ENCODE measurements around the gene PTPRQ.
"Not testable (repeated sequence)": the region's sequence is repeated elsewhere in the genome, so short reads cannot be mapped to it uniquely, and the experiment has no call there.

Gene PTPRQ, protein sequence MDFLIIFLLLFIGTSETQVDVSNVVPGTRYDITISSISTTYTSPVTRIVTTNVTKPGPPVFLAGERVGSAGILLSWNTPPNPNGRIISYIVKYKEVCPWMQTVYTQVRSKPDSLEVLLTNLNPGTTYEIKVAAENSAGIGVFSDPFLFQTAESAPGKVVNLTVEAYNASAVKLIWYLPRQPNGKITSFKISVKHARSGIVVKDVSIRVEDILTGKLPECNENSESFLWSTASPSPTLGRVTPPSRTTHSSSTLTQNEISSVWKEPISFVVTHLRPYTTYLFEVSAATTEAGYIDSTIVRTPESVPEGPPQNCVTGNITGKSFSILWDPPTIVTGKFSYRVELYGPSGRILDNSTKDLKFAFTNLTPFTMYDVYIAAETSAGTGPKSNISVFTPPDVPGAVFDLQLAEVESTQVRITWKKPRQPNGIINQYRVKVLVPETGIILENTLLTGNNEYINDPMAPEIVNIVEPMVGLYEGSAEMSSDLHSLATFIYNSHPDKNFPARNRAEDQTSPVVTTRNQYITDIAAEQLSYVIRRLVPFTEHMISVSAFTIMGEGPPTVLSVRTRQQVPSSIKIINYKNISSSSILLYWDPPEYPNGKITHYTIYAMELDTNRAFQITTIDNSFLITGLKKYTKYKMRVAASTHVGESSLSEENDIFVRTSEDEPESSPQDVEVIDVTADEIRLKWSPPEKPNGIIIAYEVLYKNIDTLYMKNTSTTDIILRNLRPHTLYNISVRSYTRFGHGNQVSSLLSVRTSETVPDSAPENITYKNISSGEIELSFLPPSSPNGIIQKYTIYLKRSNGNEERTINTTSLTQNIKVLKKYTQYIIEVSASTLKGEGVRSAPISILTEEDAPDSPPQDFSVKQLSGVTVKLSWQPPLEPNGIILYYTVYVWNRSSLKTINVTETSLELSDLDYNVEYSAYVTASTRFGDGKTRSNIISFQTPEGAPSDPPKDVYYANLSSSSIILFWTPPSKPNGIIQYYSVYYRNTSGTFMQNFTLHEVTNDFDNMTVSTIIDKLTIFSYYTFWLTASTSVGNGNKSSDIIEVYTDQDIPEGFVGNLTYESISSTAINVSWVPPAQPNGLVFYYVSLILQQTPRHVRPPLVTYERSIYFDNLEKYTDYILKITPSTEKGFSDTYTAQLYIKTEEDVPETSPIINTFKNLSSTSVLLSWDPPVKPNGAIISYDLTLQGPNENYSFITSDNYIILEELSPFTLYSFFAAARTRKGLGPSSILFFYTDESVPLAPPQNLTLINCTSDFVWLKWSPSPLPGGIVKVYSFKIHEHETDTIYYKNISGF (N-terminal part only)

DNA sequence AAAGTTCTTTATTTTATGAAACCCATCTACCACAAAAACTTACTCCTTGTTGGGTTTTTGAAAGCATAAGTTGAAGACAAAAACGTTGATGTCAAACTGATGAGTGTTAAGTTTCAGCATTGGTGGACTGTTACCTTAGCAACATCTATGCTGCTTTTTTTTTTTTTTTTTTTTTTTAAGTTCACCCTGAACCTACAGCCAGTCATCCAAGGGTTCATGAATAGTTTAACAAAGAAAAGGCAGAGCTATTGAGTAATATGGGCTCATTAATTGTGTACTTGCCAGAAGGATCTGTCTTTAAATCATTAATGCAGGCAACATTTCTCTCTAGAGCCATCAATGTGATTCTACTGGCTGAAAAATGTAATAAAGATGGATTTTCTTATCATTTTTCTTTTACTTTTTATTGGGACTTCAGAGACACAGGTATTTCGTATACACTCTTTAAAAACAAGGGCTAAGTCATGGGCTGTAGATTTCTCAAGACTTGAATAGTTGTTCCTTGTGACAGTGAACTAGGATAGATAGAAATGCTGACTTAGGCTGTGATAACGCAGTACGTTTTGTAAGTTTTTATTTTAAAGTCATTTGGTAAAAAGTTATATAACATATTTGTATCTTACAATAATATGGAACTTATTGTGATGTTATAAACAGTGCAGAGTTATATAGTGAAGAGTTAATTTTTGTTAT is at the start of gene PTPRQ:
PTPRQ (plus strand) TSS at position 262 of the 693 bp plus-strand sequence; CDS start at position 373, 111 bp downstream.
- DNase-seq (ENCODE audit: low read depth in 2 of 2, low spot score in 1 of 2), result no peak

DNA sequence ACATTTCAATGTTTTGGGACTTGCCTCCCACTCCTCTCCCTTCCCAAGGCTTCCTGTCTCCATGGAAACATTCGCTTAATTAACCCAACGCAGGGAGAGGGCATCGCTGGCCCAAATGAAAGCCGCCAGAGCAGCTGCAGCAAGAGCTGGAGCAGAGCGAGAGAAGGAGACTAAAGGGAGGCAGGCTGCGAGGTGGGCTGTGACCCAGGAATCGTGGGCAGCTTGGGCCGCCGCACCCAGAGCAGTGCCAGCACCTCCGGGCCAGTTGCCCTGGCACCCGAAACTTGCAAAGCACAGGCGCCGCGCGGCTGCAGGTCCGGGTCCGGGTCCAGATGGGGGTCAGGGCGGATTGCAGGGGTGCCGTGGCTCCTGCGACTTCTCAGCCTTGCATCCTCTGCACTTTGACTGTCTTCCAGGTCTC is 43.5 kb upstream of the PTPRQ start:
- DNase-seq (ENCODE audit: low read depth in 2 of 2, low spot score in 1 of 2), result no peak

DNA sequence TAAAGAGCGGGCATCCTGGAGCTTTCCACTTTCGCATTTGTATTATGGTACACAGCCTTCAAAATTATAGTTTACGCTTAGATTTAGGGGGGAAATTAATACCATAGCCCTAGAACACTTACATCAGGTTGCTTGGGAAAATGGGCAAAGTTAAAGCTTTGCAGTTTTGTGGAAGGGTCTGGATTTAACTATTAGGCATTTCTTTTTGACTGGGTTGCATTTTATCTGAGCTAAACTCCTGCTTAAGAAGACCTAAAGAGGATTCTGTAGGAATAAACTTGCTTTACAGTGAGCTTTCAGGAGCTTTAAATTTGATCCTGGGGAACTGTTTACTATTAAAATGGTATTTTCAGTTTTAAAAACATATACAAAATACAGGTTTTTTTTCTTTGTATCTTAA is 42.8 kb upstream of the PTPRQ start:
- DNase-seq (ENCODE audit: low read depth in 2 of 2, low spot score in 1 of 2), result no peak

DNA sequence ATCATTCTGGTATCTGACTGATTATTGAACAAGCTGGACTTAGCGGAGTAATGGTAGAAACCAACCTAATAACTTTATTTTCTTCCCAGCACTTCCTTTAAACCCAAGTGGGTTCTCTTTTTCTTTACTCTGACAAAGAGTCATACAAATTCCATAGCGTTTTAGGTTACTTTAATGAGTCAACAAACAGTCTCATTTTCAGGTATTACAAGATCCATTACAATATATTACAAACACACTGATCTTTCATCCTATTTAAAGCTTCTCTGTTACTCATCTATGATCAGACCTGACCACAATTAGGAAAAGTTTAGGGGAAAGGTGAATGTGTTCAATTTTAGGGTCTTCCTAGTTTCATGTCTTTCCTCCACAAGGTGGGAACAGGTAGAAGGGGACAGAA is 39.4 kb upstream of the PTPRQ start:
- DNase-seq (ENCODE audit: low read depth in 2 of 2, low spot score in 1 of 2), result no peak

DNA sequence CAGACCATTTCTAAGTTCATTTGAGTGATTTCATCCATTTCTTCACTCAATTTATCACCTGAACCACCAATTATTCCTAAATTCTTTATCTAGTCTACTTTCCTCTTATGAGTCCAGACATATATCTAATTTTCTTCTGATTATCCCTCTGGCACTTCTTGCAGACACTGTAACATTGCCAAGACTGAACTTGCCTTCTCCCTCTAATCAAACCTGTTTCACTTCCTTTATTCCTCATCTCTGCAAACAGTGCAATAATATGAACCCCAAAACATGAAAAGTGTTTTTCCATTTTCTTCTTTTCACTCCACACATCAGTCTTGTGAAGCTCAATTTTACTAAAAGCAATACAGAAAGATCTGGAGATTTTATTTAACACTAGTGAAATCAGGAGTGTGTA is 37.8 kb upstream of the PTPRQ start:
- DNase-seq (ENCODE audit: low read depth in 2 of 2, low spot score in 1 of 2), result no peak

DNA sequence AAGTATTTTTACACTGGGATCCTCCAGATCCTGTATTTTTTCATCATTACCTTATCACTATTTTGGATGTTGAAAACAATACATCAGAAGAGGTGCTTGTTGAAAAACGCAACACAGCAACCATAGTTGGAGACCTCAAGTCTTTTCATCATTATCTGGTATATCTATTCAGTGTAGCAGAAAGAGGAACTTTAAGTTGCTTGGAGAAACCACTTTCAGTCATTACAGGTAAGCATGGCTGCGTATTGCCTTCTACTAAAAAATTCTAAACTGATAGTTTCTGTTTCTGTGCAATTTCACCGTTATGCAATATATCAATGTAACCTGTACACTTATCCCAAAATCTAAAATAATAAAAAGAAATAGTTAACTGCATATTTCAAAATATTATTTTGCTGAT is 32.2 kb upstream of the PTPRQ start:
- DNase-seq (ENCODE audit: low read depth in 2 of 2, low spot score in 1 of 2), result no peak

DNA sequence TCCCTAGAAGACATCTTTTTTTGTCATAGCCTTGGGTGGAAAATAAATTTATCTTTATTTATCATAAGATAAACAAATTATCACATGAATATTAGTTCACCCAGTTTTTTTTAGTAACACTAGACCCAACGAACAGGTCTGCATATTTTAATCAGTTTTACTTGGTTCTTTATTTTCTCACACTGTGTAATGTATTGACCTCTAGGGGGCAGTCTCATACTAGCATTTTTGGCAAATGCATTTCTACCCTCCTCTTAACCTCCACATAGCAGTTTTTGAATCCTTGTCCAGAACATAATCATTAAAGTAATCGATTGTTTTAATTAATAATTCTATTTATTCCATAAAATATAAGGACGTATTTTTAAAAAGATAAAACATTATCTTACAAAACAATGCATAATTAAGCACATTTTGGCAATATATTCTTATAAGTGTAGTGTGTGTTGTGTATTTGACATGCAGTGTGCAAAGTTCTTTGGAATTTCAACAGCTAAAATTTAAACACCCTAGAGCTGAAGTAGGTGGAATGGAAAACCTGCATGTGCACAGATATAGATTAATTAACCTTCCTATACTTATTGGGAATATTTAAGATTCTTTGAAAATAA is 31.6 kb upstream of the PTPRQ start:
- no peak for DNase-seq (ENCODE audit: low read depth in 2 of 2, low spot score in 1 of 2)

DNA sequence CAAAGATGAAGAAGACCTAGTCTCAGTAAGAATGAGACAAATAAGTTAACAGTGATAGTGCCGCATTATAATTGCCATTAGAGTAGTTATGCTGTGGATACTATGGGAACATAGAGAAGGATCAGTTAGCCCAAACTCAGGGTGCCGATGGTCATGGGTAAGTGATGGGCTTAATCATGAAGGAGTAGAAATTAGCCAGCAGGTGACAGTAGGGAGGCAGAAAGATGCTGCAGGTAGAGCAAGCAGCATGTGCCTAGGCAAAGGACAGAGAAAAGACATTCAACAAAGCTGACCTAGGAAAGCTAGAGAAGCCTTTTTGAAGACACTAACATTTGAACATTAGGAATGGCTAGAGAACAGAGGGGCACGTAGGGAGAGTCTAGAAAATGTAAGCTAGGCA is 30.6 kb upstream of the PTPRQ start:
- no peak for DNase-seq (ENCODE audit: low read depth in 2 of 2, low spot score in 1 of 2)

DNA sequence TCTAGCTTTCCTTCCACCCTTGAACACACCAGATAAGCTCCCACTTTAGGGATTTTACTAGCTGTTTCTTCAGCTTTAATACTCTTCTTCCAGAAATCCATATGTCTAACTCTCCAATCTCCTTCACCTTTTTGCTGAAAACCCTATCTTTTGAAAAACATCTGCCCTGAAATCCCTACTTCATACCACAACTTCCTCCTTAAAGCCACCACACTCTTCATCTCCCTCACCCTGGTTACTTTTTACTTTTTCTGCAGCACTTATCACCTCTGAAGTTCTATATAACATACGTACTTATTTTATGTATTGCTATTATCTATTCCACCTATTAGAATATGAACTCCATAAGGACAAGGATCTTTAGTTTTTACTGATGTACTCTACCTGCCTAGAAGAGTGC is 28.6 kb upstream of the PTPRQ start:
- DNase-seq (ENCODE audit: low read depth in 2 of 2, low spot score in 1 of 2), result no peak

DNA sequence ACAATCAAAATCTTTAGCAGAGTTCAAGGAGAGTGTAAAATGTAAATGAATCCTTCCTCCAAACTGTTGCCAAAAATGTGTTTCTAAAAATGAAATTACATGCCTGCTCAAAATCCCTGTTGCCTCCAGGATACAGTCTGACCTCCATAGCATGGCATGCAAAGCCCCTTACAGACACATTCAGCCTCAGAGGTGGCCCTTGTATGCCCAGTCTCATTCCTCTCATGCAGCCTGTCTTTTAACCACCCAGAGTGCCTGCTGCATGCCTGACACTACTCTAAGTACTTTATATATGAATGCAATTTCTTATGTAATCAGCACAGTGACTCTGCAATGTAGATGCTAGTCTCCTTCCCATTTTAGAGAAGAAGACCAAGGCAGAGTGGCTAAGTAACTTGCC is 24.4 kb upstream of the PTPRQ start:
- DNase-seq (ENCODE audit: low read depth in 2 of 2, low spot score in 1 of 2), result no peak

DNA sequence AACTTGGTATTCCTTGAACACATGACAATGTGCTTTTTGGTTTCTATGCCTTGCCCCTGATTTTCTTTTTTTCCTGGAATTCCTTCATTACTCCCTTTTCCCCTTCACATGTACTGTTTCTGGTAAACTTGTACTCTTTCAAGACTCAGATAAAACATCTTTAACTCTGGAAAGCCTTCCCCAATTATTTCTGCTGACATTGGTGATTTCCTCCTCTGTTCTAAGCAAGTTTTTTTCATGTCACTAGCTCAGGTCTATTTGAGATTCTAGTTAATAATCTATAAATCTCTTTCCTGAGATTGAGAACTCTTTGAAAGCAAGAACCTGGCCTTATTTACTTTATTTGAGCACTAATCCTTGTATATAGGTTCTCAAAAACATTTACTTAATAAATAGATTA is 24.0 kb upstream of the PTPRQ start:
- DNase-seq (ENCODE audit: low read depth in 2 of 2, low spot score in 1 of 2), result no peak

DNA sequence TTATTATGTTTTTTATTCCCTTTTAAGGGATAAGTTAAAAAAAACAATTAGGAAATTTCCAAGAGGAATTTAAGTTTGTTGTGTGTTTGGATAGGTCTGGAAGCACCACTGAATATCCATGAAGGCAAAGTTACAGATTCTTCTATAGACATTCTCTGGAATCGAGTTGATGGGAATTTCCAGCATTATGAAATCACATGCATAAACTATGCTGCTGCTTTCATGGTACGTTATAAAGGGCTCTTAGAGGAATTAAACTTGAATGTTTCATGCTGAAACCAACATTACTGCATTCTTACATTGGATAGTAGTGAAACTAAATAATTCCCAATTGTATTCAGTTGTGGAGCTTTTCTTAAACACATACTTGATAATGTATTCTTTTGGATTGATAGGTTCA is 21.5 kb upstream of the PTPRQ start:
- DNase-seq (ENCODE audit: low read depth in 2 of 2, low spot score in 1 of 2), result no peak

DNA sequence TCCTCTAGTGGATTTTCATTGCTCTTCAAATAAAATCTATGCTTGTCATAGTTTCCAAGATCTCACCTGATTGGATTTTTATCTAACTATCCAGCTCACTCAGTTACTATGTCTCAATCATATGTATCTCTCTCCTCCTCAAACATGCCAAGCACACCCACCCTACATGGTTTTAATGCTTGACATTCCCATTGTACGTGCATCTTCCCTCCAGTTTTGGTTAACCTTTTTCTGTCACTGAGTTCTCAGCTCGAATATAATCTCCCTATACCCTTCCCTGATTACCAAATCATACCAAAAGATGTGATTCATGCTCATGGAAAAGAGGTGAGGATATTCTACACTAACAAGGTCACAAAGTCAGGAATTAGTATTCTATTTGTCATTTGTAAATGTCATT is 12.0 kb upstream of the PTPRQ start:
- DNase-seq (ENCODE audit: low read depth in 2 of 2, low spot score in 1 of 2), result no peak

DNA sequence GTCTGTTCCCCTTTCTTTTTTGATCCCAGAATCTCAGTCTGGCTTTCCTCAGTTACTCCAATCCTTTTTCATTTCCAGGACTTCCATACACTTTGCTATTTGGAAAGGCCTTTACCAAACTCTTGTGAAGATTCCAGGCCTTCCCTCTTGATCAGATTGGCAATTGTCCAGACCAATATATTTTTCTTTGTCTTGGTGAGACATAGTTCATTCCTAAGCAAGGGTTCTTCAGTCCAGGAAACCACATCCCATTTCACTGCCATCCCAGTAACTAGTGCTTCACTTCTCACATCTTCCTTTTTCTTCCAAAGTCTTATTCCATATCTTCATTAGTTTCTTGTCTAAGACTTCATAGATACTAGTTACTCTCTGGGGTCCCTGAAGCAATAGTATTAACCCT is 2.1 kb upstream of the PTPRQ start:
- no peak for DNase-seq (ENCODE audit: low read depth in 2 of 2, low spot score in 1 of 2)

DNA sequence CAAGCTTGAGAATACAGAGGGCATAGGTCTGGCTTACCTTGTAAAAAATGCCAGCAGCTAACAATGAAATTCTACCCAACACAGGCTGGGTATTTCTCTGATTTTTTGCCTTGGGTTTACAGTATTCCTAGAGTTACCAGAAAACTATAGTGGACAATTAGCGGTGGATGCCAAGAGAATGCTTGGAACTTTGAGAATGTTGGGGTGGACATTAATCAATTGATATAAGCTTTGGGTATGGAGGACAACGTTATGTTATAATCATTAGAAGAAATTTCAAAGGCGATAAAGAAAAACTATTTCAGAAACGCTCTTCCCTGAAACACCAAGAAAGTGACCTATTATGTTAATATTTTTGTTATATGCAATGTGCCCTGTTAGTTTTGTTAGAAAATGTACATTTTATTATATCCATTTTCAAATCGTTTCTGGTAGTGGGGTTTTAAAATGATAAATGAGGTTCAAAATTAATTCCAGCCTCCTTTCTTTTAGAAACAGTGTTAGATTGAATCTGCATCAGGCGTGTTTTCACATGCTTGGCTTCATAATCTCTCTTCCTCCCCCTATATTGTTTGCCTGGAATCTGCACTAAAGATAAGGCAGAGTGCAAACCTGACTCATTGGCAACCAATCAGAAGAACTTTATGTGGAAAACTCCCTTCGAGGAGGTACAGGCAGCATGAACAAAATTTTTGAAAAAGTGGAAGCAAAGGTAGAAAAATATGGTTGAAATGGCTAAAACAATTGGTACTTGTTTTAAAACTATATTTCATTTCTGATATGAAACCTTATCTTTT is 1.4 kb upstream of the PTPRQ start:
- DNase-seq (ENCODE audit: low read depth in 2 of 2, low spot score in 1 of 2), result no peak

DNA sequence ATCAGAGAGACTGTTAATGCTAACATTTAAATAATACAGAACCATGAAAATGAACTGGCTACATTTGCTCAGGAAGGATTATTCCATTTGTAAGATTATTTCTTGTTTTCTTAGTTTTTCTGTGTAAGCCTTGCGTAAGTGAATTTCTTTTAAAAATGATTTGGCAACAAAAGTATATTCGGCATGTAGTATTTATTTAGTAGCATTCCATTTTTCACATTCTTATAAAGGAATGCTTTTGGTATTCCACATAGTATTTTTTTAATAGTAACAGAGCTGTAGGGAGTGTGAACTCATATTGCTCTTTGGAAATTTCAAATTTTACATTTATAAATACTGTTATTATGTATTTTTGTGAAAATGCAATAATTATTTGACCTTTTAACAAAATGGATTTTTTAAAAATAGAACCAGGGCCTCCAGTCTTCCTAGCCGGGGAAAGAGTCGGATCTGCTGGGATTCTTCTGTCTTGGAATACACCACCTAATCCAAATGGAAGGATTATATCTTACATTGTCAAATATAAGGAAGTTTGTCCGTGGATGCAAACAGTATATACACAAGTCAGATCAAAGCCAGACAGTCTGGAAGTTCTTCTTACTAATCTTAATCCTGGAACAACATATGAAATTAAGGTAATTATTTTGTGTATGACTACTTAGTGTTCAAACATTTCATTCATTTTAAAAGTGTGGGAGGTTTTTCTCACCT is 1.2 kb downstream of the PTPRQ start:
- DNase-seq (ENCODE audit: low read depth in 2 of 2, low spot score in 1 of 2), result no peak

DNA sequence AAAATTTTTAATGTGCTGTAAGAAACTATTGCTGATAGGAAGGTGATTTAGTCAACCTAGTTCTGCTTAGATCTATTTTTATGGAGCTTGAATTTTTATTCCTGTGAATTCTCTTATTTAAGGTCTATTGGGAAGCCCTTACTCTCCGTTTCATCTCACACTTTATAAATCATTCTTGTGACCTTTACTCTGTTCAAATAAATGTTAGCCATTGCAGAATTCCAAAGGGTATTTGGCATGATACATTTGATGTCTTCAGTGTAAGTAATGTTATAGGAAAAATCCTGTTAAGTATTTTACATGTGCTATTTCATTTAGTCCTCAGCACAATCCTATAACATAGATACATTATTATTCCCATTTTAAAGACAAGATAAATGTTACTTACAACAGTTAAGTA is 12.5 kb downstream of the PTPRQ start:
- DNase-seq (ENCODE audit: low read depth in 2 of 2, low spot score in 1 of 2), result no peak

DNA sequence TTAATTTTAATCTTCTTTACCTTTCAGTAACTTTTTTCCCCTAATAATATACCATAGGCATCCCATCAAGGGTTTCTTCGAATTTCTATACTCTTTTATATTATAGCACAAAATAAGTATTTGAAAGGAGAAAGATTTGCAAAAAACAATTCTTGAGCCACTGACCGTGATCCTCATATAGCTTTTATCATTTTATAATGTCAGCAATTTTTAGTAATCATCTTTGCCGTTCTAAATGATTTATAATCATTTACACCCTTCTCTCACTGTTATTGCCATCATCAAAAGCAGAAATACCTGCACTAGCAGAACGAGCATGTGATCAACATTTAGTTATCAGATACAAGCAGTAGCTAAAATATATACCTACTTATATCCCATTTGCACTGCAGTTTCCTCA is 16.9 kb downstream of the PTPRQ start:
- no peak for DNase-seq (ENCODE audit: low read depth in 2 of 2, low spot score in 1 of 2)

DNA sequence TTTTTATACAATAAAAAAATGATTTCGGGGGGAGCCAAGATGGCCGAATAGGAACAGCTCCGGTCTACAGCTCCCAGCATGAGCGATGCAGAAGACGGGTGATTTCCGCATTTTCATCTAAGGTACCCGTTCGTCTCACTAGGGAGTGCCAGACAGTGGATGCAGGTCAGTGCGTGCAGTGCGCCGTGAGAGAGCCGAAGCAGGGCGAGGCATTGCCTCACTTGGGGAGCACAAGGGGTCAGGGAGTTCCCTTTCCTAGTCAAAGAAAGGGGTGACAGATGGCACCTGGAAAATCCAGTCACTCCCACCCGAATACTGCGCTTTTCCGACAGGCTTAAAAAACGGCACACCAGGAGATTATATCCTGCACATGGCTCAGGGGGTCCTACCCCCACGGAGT is 17.8 kb downstream of the PTPRQ start:
- not testable (repeated sequence) for DNase-seq (ENCODE audit: low read depth in 2 of 2, low spot score in 1 of 2)
